Naive thymus-derived CD4-positive, alpha-beta T cell (primary cell): Measurements from ENCODE around the gene CHAF1B. TPM values are rescaled to one million over a fixed set of nuclear protein-coding genes. Genes with fewer than 3 reads are reported as not detected.
"Not testable (repeated sequence)": the region's sequence is repeated elsewhere in the genome, so short reads cannot be mapped to it uniquely, and the experiment has no call there.

ENCODE experiments used
- ATAC-seq: fragments of 150-1000 bp; cut with Tn5 transposase; 2 replicates; pipeline ENCODE4 v1.10.0; 2021; ENCODE audit warnings: mild to moderate bottlenecking, moderate library complexity
- CTCF ChIA-PET: fragments of 350-600 bp; sonication (Branson Sonifier 250); formaldehyde crosslinking; loops from one replicate; lab custom pipeline; 2021; ENCODE audit warnings: antibody characterized with exemption; lab: Charles Lee
- POLR2A ChIA-PET: fragments of 350-600 bp; sonication (Branson Sonifier 250); formaldehyde crosslinking; loops from one replicate; lab custom pipeline; 2021; ENCODE audit warnings: antibody characterized with exemption, inconsistent platforms; lab: Charles Lee
- DNase-seq, 9 donors: peaks; one replicate each; pipeline versions ENCODE4 v3.0.0 to v3.0.0-alpha.2; 2020 to 2022; ENCODE audit warnings: mixed read lengths in 1 of 9
- H3K27ac ChIP-seq: one replicate; pipeline ENCODE4 v1.7.0; 2013; ENCODE audit warnings: mild to moderate bottlenecking, low read depth, low read length, moderate library complexity
- H3K27me3 ChIP-seq, 2 donors: one replicate each; pipeline ENCODE4 v1.7.0; 2013; ENCODE audit warnings: low read length in 2 of 2, mild to moderate bottlenecking in 2 of 2, moderate library complexity in 2 of 2; ENCODE audit not compliant: control insufficient read depth in 2 of 2, insufficient read depth in 2 of 2
- H3K36me3 ChIP-seq, 3 experiments: 1 replicate in 2 of 3; 2 replicates in 1 of 3; pipeline ENCODE4 v1.7.0; 2013; ENCODE audit warnings: low read length in 3 of 3, mild to moderate bottlenecking in 3 of 3, moderate library complexity in 1 of 3; ENCODE audit not compliant: insufficient read depth in 3 of 3, control insufficient read depth in 2 of 3
- H3K4me1 ChIP-seq, 2 donors: one replicate each; pipeline ENCODE4 v1.7.0; 2013; ENCODE audit warnings: low read length in 2 of 2, mild to moderate bottlenecking in 2 of 2, moderate library complexity in 1 of 2; ENCODE audit not compliant: control insufficient read depth in 2 of 2, insufficient read depth in 2 of 2
- H3K4me3 ChIP-seq: 2 replicates; pipeline ENCODE4 v1.7.0; 2013; ENCODE audit warnings: mild to moderate bottlenecking, low read length
- H3K9me3 ChIP-seq, 3 experiments: 1 replicate in 2 of 3; 2 replicates in 1 of 3; pipeline ENCODE4 v1.7.0; 2013; ENCODE audit warnings: low read length in 3 of 3; ENCODE audit not compliant: control insufficient read depth in 2 of 3
- H3K27ac Mint-ChIP-seq, 9 donors: one replicate each; pipeline ENCODE4 v1.8.0; 2020 to 2022; ENCODE audit warnings: mixed read lengths in 9 of 9, mild to moderate bottlenecking in 8 of 9, moderate library complexity in 5 of 9, inconsistent platforms in 2 of 9
- H3K27me3 Mint-ChIP-seq, 5 donors: one replicate each; pipeline ENCODE4 v1.8.0; 2021 to 2022; ENCODE audit warnings: mixed read lengths in 5 of 5, mild to moderate bottlenecking in 1 of 5
- H3K36me3 Mint-ChIP-seq, 5 donors: one replicate each; pipeline ENCODE4 v1.8.0; 2020 to 2022; ENCODE audit warnings: mixed read lengths in 5 of 5, mild to moderate bottlenecking in 3 of 5, inconsistent platforms in 1 of 5
- H3K4me1 Mint-ChIP-seq, 7 donors: one replicate each; pipeline ENCODE4 v1.8.0; 2020 to 2022; ENCODE audit warnings: mixed read lengths in 7 of 7, mild to moderate bottlenecking in 3 of 7, inconsistent platforms in 1 of 7
- H3K4me3 Mint-ChIP-seq, 10 donors: one replicate each; pipeline ENCODE4 v1.8.0; 2020 to 2022; ENCODE audit warnings: mild to moderate bottlenecking in 10 of 10, mixed read lengths in 10 of 10, moderate library complexity in 6 of 10, inconsistent platforms in 2 of 10
- H3K9me3 Mint-ChIP-seq, 11 donors: one replicate each; pipeline ENCODE4 v1.8.0; 2020 to 2022; ENCODE audit warnings: mixed read lengths in 11 of 11, mild to moderate bottlenecking in 4 of 11, inconsistent platforms in 1 of 11, moderate library complexity in 1 of 11
- intact Hi-C, 2 donors: fragments of 100-400 bp; cut with micrococcal nuclease; formaldehyde crosslinking; loops; one replicate each; pipeline ENCODE4 v1.15.1; 2023
- polyA plus RNA-seq, 2 donors: library from polyadenylated mRNA; unstranded; fragments of 300-500 nt; fragmentation: Illumina TruSeq; gene quantifications; one replicate each; pipeline ENCODE4 v1.2.3, GENCODE V29; 2021
- total RNA-seq, 6 experiments: library from RNA in 5 of 6; stranded (reverse) in 5 of 6; gene quantifications; 1 replicate in 5 of 6; 2 replicates in 1 of 6; pipeline ENCODE4 v1.2.3 and lab custom pipeline; 2021 to 2026

Gene CHAF1B
- total and polyA plus RNA-seq, 7 experiments from 2014 or later = 0.61 to 21.4 (median 1.9) TPM

DNA sequence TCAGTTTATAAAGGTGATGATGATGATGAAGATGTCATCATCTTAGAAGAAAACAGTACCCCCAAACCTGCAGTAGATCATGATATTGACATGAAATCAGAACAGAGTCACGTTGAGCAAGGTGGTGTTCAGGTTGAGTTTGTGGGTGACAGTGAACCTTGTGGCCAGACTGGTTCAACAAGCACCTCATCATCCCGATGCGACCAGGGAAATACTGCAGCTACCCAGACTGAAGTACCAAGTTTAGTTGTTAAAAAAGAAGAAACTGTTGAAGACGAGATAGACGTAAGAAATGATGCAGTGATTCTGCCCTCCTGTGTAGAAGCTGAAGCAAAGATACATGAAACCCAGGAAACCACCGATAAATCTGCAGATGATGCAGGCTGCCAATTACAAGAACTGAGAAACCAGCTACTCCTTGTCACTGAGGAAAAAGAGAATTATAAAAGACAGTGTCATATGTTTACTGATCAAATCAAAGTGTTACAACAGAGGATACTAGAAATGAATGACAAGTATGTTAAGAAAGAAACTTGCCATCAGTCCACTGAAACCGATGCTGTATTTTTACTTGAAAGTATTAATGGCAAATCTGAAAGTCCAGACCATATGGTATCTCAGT, 16.0 kb upstream of the CHAF1B start:
- Histone ChIP-seq H3K36me3 (peaks cover 15 to 93% (median 36%) of the 10 kb centered on the region in 3 experiments), H3K9me3 (no peaks in the 10 kb centered on the region), H3K4me3 (no peak overlapping the region), H3K4me1 (no peaks in the 10 kb centered on the region), H3K27me3 (no peaks in the 10 kb centered on the region), H3K27ac (no peak overlapping the region)
- Mint-ChIP-seq H3K36me3 (peaks cover 18 to 52% (median 38%) of the 10 kb centered on the region in 5 donors), H3K27ac (peak overlapping the region in 6 of 9 donors; percentile 10 to 62 (median 30)), H3K4me1 (peaks cover 0 to 7% (median 3%) of the 10 kb centered on the region in 7 donors), H3K4me3 (no peak overlapping the region), H3K27me3 (no peaks in the 10 kb centered on the region), H3K9me3 (no peaks in the 10 kb centered on the region)
- ChIA-PET CTCF (interaction anchor here (1.1 kb wide), 1 partner anchor 39 kb away, joined by 4 read pairs; no protein-coding TSS in a partner anchor), POLR2A (no interaction called here)
- ATAC-seq (no peak), DNase-seq (no peak)
- intact Hi-C loops = no loop called here

DNA sequence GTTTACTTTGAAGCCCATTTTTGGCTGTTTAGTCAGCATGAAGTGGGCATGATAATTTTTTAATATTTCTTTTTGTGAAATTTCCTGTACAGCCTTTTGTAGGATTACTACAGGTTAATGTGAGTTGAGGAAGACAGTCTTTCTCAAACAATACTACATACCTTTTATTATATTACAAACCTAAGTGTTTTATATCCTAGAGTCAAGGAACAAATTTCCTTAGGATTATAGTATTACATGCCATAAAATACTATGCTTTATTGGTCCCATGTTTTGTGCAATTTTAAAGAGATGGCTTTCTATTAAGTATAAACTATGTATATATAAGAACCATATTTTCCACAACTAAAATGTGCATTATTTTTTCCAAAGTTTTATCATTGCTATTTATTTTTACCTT, 9.2 kb upstream of the CHAF1B start:
- no peak for DNase-seq
- CTCF ChIA-PET = no interaction called here

DNA sequence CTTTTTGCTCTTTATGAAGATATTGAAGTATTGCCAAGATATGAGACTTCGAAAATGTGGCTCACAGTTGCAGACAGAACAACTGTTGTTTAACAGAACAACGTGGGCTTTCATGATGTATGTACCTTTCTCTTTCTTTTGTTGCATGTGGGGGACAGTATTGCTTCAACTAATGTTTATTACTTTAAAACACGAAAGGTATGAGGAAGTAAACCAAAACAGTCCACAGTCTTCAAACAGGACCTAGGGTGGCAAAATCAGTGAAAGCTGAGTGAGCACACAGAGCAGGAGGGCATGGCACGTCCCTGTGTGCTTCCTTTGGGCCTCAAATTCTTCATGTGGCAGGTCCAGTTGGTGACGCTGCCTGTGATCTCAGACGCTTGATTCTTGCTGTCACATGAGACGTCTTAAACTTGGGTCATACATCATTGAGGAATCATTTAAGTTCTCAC, 7.8 kb upstream of the CHAF1B start:
- Mint-ChIP-seq H3K4me3 (no peak overlapping the region), H3K27ac (peak overlapping the region in 2 of 9 donors; percentile 19 to 52), H3K36me3 (peaks cover 9 to 25% (median 12%) of the 10 kb centered on the region in 5 donors), H3K9me3 (no peaks in the 10 kb centered on the region), H3K4me1 (peaks cover 0 to 8% (median 3%) of the 10 kb centered on the region in 7 donors), H3K27me3 (no peaks in the 10 kb centered on the region)
- Histone ChIP-seq H3K4me3 (no peak overlapping the region), H3K36me3 (peaks cover 0 to 47% (median 10%) of the 10 kb centered on the region in 3 experiments), H3K27ac (no peak overlapping the region), H3K4me1 (no peaks in the 10 kb centered on the region), H3K9me3 (no peaks in the 10 kb centered on the region), H3K27me3 (no peaks in the 10 kb centered on the region)
- ATAC-seq = no peak
- intact Hi-C loops = loop anchor here in 1 of 2 donors (5.0 kb wide), 1 partner anchor 35 kb away; no protein-coding TSS in a partner anchor
- DNase-seq = no peak
- POLR2A ChIA-PET = interaction anchor here (1.1 kb wide), 1 partner anchor 8 kb away, joined by 4 read pairs; the partner anchor contains the start of gene CHAF1B
- CTCF ChIA-PET = no interaction called here

More for the DNA sequence above, 9.2 kb upstream of the CHAF1B start:
- Mint-ChIP-seq H3K27me3 (no peaks in the 10 kb centered on the region), H3K4me1 (peaks cover 0 to 4% (median 0%) of the 10 kb centered on the region in 7 donors), H3K27ac (no peak overlapping the region), H3K4me3 (no peak overlapping the region), H3K9me3 (no peaks in the 10 kb centered on the region), H3K36me3 (peaks cover 18 to 34% (median 20%) of the 10 kb centered on the region in 5 donors)
- Histone ChIP-seq H3K27ac (no peak overlapping the region), H3K36me3 (peaks cover 4 to 62% (median 14%) of the 10 kb centered on the region in 3 experiments), H3K27me3 (no peaks in the 10 kb centered on the region), H3K9me3 (no peaks in the 10 kb centered on the region), H3K4me3 (no peak overlapping the region), H3K4me1 (no peaks in the 10 kb centered on the region)
- POLR2A ChIA-PET = interaction anchor here (0.5 to 0.6 kb wide), 2 partner anchors 10 to 585 kb away, joined by 4 to 7 read pairs; no protein-coding TSS in a partner anchor
- ATAC-seq = no peak
- intact Hi-C loops = loop anchor here in 1 of 2 donors (5.0 kb wide), 1 partner anchor 34 kb away; no protein-coding TSS in a partner anchor

DNA sequence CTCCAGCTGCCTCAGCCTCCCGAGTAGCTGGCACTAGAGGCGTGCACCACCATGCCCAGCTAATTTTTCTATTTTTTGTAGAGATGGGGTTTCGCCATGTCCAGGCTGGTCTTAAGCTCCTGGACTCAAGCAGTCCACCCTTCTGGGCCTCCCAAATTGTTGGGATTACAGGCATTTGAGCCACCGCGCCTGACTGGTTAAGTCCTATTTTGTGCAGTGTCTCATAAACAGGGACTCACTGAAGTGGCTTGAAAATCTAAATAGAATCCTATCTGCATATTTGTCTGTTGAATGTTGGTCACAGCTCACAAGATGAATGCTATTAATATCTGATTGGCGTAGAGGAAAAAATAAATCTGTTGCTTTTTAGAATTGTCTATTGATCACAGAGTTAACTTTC, 5.9 kb upstream of the CHAF1B start:
- Mint-ChIP-seq H3K4me1 (peaks cover 0 to 8% (median 3%) of the 10 kb centered on the region in 7 donors), H3K27me3 (no peaks in the 10 kb centered on the region), H3K36me3 (peaks cover 5 to 20% (median 6%) of the 10 kb centered on the region in 5 donors), H3K27ac (peak overlapping the region in 4 of 9 donors; percentile 25 to 64 (median 41)), H3K4me3 (no peak overlapping the region), H3K9me3 (no peaks in the 10 kb centered on the region)
- peaks cover 0 to 31% (median 4%) of the 10 kb centered on the region in 3 experiments for H3K36me3 ChIP-seq
- no peak overlapping the region for H3K27ac ChIP-seq
- no peaks in the 10 kb centered on the region for H3K4me1 ChIP-seq
- DNase-seq (no peak), ATAC-seq (no peak)
- no peak overlapping the region for H3K4me3 ChIP-seq
- CTCF ChIA-PET = no interaction called here
- H3K9me3 ChIP-seq = no peaks in the 10 kb centered on the region
- POLR2A ChIA-PET = no interaction called here
- no peaks in the 10 kb centered on the region for H3K27me3 ChIP-seq
- intact Hi-C loops = loop anchor here in 1 of 2 donors (5.0 kb wide), 1 partner anchor 37 kb away; no protein-coding TSS in a partner anchor

DNA sequence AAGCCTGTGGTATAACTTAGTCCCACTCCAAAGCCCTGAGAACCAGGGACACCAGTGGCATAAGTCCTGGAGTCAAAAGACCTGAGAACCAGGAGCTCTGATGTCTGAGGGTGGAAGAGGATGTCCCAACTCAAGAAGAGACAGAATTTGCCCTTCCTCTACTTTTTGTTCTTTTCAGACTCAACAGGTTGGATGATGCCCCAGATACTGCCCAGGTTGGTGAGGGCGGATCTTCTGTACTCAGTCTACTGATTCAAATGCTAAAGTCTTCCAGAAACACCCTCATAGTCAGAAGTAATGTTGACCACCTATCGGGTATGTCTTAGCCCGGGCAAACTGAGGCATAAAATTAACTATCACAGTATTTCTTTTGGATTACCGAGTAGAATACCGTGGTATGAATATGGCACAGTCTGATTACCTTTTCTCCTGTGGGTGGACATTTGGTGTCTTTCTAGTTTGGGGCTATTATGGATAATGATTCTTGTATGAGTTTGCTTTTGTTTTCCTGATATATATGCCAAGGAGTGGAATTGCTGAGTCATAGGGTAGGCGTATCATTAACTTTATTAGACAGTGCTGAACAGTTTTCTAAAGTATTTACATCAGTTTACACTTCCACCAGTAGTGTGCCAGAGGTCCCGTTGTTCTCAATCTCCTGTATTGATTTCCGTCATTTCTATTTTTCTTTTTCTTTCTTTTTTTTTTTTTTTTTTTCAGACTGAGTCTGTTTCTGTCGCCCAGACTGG, 3.2 kb upstream of the CHAF1B start:
- no peak overlapping the region for H3K4me3 ChIP-seq
- no peaks in the 10 kb centered on the region for H3K27me3 ChIP-seq
- peaks cover 0 to 10% (median 4%) of the 10 kb centered on the region in 3 experiments for H3K36me3 ChIP-seq
- H3K9me3 ChIP-seq = no peaks in the 10 kb centered on the region
- no peaks in the 10 kb centered on the region for H3K27me3 Mint-ChIP-seq
- no peaks in the 10 kb centered on the region for H3K9me3 Mint-ChIP-seq
- CTCF ChIA-PET = interaction anchor here (0.9 kb wide), 1 partner anchor 10 kb away, joined by 3 read pairs; no protein-coding TSS in a partner anchor
- DNase-seq (no peak), ATAC-seq (no peak)
- POLR2A ChIA-PET = no interaction called here
- H3K4me1 Mint-ChIP-seq = peaks cover 4 to 16% (median 6%) of the 10 kb centered on the region in 7 donors
- peaks cover 0 to 10% (median 3%) of the 10 kb centered on the region in 5 donors for H3K36me3 Mint-ChIP-seq
- H3K4me3 Mint-ChIP-seq = peak overlapping the region in 2 of 10 donors; percentile 1 to 2
- intact Hi-C loops = no loop called here
- no peak overlapping the region for H3K27ac ChIP-seq
- H3K27ac Mint-ChIP-seq = peak overlapping the region in 4 of 9 donors; percentile 29 to 74 (median 56)
- H3K4me1 ChIP-seq = peaks cover 0 to 4% of the 10 kb centered on the region in 2 donors

DNA sequence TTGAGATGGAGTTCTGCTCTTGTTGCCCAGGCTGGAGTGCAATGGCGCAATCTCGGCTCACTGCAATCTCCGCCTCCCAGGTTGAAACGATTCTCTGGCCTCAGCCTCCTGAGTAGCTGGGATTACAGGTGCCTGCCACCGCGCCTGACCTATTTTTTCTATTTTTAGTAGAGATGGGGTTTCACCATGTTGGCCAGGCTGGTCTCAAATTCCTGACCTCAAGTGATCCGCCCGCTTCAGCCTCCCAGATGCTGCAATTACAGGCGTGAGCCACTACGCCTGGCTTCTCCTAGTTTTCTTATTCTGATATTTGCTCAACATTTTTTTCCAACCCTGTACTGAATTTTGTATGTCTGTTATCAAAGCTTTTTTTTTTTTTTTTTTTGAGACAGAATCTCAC, 2.5 kb upstream of the CHAF1B start:
- H3K27ac Mint-ChIP-seq, H3K27ac ChIP-seq, H3K36me3 Mint-ChIP-seq, intact Hi-C loops, H3K9me3 ChIP-seq, H3K27me3 Mint-ChIP-seq, ATAC-seq, H3K27me3 ChIP-seq, POLR2A ChIA-PET, DNase-seq, H3K36me3 ChIP-seq, H3K4me1 ChIP-seq, H3K9me3 Mint-ChIP-seq, H3K4me3 ChIP-seq, CTCF ChIA-PET, H3K4me3 Mint-ChIP-seq: not testable (repeated sequence)
- peaks cover 4 to 21% (median 6%) of the 10 kb centered on the region in 7 donors for H3K4me1 Mint-ChIP-seq
